ENCODE data around the gene OR2D2.
"Not testable (repeated sequence)": the region's sequence is repeated elsewhere in the genome, so short reads cannot be mapped to it uniquely, and the experiment has no call there.

The OR2D2 gene

DNA sequence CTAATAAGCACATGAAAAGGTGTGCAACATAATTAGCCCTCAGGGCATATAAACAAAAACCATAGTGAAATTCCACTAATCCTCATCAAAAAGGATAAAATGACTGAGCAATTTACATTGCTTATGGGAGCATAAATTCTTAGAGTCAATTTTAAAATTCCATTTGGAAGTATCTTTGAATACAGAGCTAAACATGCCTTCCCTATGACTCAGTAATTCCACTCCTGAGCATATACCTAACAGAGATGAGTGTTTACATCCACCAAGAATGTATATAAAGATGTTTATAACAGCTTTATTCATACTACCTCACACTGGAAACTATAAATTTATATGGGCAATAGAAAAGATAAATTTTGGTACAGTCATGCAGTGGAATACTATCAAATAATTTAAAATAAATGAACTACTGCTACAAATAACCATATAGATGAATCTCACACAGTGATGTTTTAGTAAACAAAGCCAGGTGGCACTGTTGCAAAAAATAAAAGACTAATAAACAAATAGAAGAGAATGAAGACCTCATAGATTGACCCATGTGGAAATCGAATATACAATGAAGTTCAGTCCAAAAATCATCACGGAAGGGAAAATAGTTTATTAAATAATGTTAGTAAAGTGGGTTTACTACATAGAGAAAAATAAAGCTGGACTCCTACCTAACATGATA lies 8.2 kb upstream of the OR2D2 start:
- no peaks in the 10 kb centered on the region for H3K27me3 ChIP-seq (ENCODE audit: insufficient read depth, insufficient read length)
- H3K9me3 ChIP-seq (ENCODE audit: insufficient read depth, low read length): peaks cover 9% of the 10 kb centered on the region; the same call in 1 of the 2 replicates
- H3K4me1 ChIP-seq (ENCODE audit: insufficient read depth, insufficient read length): no peaks in the 10 kb centered on the region
- TF ChIP-seq SUZ12 (IDR thresholded peaks at IDR 0.05; ENCODE audit: extremely low read depth, insufficient read depth, insufficient read length) (no peak), ZNF274 (IDR thresholded peaks at IDR 0.05; ENCODE audit: low read depth, low read length) (no peak), YY1 (IDR thresholded peaks at IDR 0.05; ENCODE audit: insufficient read depth, insufficient read length) (no peak)
- no peak overlapping the region for H3K9ac ChIP-seq (ENCODE audit: insufficient read length, low read depth)
- DNase-seq (ENCODE audit: low read depth, low spot score): no peak
- no peak overlapping the region for H3K4me3 ChIP-seq (ENCODE audit: insufficient read length, low read depth)
- no peaks in the 10 kb centered on the region for H3K36me3 ChIP-seq (ENCODE audit: insufficient read depth, insufficient read length, low read length)

DNA sequence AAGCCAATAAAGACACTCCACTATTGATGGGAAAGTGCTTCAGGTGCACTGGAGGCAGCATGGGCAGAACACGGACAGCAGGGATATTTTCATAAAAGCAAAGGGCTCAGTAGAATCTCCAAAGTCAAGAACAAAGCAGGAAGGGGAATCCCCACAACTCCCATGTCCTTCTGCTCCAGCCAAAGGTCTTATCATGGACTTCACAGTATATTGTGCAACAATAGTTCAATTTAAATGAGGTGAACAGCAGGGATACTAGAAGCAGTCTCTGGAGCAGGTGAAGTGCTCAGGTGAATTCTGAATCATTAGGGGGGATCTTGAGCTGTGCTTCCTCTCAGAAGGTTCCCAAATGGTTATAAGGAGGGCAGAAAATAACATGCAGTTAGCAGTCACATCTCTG lies 6.6 kb upstream of the OR2D2 start:
- Histone ChIP-seq H3K9ac (ENCODE audit: insufficient read length, low read depth) (no peak overlapping the region), H3K4me3 (ENCODE audit: insufficient read length, low read depth) (no peak overlapping the region), H3K9me3 (ENCODE audit: insufficient read depth, low read length) (peaks cover under 1% of the 10 kb centered on the region; the same call in 1 of the 2 replicates), H3K36me3 (ENCODE audit: insufficient read depth, insufficient read length, low read length) (no peaks in the 10 kb centered on the region), H3K27me3 (ENCODE audit: insufficient read depth, insufficient read length) (no peaks in the 10 kb centered on the region), H3K4me1 (ENCODE audit: insufficient read depth, insufficient read length) (no peaks in the 10 kb centered on the region)
- TF ChIP-seq YY1 (IDR thresholded peaks at IDR 0.05; ENCODE audit: insufficient read depth, insufficient read length) (no peak), ZNF274 (IDR thresholded peaks at IDR 0.05; ENCODE audit: low read depth, low read length) (no peak), SUZ12 (IDR thresholded peaks at IDR 0.05; ENCODE audit: extremely low read depth, insufficient read depth, insufficient read length) (no peak)
- DNase-seq (ENCODE audit: low read depth, low spot score): no peak

DNA sequence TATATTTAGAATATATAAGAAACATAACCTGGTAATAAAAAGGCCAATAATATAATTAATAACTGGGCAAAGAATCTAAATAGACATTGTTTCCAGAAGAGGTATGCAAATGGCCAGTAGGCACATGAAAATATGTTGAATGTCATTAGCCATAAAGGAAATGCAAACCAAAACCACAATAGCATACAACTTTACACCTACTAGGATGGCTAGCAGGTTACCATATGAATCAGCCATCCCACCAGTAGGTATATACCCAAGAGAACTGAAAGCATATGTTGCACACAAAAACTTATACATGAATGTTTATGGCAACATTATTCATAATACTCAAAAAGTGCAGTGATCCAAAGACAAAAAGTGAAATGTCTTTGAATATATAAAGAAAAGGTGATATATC lies 2.7 kb upstream of the OR2D2 start:
- H3K4me3 ChIP-seq (ENCODE audit: insufficient read length, low read depth): no peak overlapping the region
- no peaks in the 10 kb centered on the region for H3K4me1 ChIP-seq (ENCODE audit: insufficient read depth, insufficient read length)
- H3K9me3 ChIP-seq (ENCODE audit: insufficient read depth, low read length): no peaks in the 10 kb centered on the region
- H3K36me3 ChIP-seq (ENCODE audit: insufficient read depth, insufficient read length, low read length): no peaks in the 10 kb centered on the region
- no peaks in the 10 kb centered on the region for H3K27me3 ChIP-seq (ENCODE audit: insufficient read depth, insufficient read length)
- DNase-seq (ENCODE audit: low read depth, low spot score): no peak
- no peak for TF ChIP-seq YY1 (IDR thresholded peaks at IDR 0.05; ENCODE audit: insufficient read depth, insufficient read length)
- no peak overlapping the region for H3K9ac ChIP-seq (ENCODE audit: insufficient read length, low read depth)

DNA sequence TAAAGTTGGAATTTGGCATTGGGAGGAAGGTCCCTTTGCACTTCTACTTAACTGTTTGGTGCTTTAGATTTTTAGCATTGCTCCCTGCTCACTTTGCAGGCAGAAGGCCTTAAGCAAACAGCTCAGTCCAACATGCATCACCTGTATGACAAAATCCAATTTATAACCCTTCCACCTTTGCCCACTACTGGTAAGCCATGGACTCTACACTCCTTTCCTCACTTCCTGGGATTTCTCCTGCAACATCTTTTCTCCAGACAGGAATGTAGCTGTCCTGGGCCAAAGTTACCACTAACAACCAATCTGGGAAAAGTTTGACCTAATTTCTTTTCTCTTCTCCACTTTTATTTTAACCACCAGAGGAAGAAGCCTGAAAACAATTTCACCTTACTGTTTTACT lies 1.8 kb upstream of the OR2D2 start:
- Histone ChIP-seq H3K9me3 (ENCODE audit: insufficient read depth, low read length) (no peaks in the 10 kb centered on the region), H3K4me1 (ENCODE audit: insufficient read depth, insufficient read length) (no peaks in the 10 kb centered on the region), H3K4me3 (ENCODE audit: insufficient read length, low read depth) (no peak overlapping the region), H3K27me3 (ENCODE audit: insufficient read depth, insufficient read length) (no peaks in the 10 kb centered on the region), H3K36me3 (ENCODE audit: insufficient read depth, insufficient read length, low read length) (no peaks in the 10 kb centered on the region), H3K9ac (ENCODE audit: insufficient read length, low read depth) (no peak overlapping the region)
- DNase-seq (ENCODE audit: low read depth, low spot score): no peak
- TF ChIP-seq YY1 (IDR thresholded peaks at IDR 0.05; ENCODE audit: insufficient read depth, insufficient read length): no peak
- TF ChIP-seq SUZ12 (IDR thresholded peaks at IDR 0.05; ENCODE audit: extremely low read depth, insufficient read depth, insufficient read length): no peak
- no peak for TF ChIP-seq ZNF274 (IDR thresholded peaks at IDR 0.05; ENCODE audit: low read depth, low read length)

DNA sequence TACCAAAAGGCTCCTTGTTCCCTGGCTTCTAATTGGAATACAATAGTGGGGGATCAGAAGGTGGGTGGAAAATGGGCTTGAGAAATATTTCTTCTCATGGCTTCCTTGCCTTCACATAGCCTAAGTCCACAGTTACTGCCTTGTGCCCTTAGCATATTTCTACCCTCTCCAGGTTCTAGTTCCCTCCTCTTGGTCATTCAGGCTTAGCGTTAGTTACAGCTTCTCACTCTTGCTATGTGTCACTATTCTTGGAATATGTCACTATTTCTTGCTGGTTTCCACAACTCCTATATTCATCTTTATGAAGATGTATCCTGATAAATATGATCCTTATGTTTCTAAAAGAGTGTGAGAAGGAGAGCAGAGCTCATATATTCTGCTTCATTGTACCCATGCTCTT lies 2.5 kb downstream of the OR2D2 start:
- Histone ChIP-seq H3K4me3 (ENCODE audit: insufficient read length, low read depth) (no peak overlapping the region), H3K27me3 (ENCODE audit: insufficient read depth, insufficient read length) (no peaks in the 10 kb centered on the region), H3K36me3 (ENCODE audit: insufficient read depth, insufficient read length, low read length) (no peaks in the 10 kb centered on the region), H3K9me3 (ENCODE audit: insufficient read depth, low read length) (no peaks in the 10 kb centered on the region), H3K9ac (ENCODE audit: insufficient read length, low read depth) (no peak overlapping the region), H3K4me1 (ENCODE audit: insufficient read depth, insufficient read length) (no peaks in the 10 kb centered on the region)
- TF ChIP-seq ZNF274 (IDR thresholded peaks at IDR 0.05; ENCODE audit: low read depth, low read length) (no peak), SUZ12 (IDR thresholded peaks at IDR 0.05; ENCODE audit: extremely low read depth, insufficient read depth, insufficient read length) (no peak), YY1 (IDR thresholded peaks at IDR 0.05; ENCODE audit: insufficient read depth, insufficient read length) (no peak)
- no peak for DNase-seq (ENCODE audit: low read depth, low spot score)

DNA sequence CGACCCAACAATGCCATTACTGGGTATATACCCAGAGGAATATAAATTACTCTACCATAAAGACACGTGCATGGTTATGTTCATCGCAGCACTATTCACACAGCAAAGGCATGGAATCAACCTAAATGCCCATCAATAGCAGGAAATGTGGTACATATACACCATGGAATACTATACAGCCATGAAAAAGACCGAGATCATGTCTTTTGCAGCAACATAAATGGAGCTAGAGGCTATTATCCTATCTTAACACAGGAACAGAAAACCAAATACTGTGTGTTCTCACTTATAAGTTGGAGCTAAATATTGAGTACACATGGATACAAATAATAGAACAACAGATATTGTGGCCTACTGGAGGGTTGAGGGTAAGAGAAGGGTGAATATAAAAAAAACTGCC lies 3.5 kb downstream of the OR2D2 start:
- Histone ChIP-seq H3K4me3 (ENCODE audit: insufficient read length, low read depth) (no peak overlapping the region), H3K4me1 (ENCODE audit: insufficient read depth, insufficient read length) (no peaks in the 10 kb centered on the region), H3K9ac (ENCODE audit: insufficient read length, low read depth) (no peak overlapping the region), H3K36me3 (ENCODE audit: insufficient read depth, insufficient read length, low read length) (no peaks in the 10 kb centered on the region), H3K9me3 (ENCODE audit: insufficient read depth, low read length) (no peaks in the 10 kb centered on the region), H3K27me3 (ENCODE audit: insufficient read depth, insufficient read length) (no peaks in the 10 kb centered on the region)
- TF ChIP-seq SUZ12 (IDR thresholded peaks at IDR 0.05; ENCODE audit: extremely low read depth, insufficient read depth, insufficient read length) (no peak), YY1 (IDR thresholded peaks at IDR 0.05; ENCODE audit: insufficient read depth, insufficient read length) (no peak), ZNF274 (IDR thresholded peaks at IDR 0.05; ENCODE audit: low read depth, low read length) (no peak)
- no peak for DNase-seq (ENCODE audit: low read depth, low spot score)

DNA sequence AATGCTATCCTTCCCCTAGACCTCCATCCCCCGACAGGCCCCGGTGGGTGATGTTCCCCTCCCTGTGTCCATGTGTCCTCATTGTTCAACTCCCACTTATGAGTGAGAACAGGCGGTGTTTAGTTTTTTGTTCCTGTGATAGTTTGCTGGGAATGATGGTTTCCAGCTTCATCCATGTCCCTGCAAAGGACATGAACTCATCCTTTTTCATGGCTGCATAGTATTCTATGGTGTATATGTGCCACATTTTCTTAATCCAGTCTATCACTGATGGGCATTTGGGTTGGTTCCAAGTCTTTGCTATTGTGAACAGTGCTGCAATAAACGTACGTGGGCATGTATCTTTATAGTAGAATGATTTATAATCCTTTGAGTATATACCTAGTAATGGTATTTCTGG lies 4.6 kb downstream of the OR2D2 start:
- H3K36me3 ChIP-seq (ENCODE audit: insufficient read depth, insufficient read length, low read length); H3K4me1 ChIP-seq (ENCODE audit: insufficient read depth, insufficient read length); H3K9me3 ChIP-seq (ENCODE audit: insufficient read depth, low read length); DNase-seq (ENCODE audit: low read depth, low spot score); H3K4me3 ChIP-seq (ENCODE audit: insufficient read length, low read depth); H3K27me3 ChIP-seq (ENCODE audit: insufficient read depth, insufficient read length); H3K9ac ChIP-seq (ENCODE audit: insufficient read length, low read depth): not testable (repeated sequence)

DNA sequence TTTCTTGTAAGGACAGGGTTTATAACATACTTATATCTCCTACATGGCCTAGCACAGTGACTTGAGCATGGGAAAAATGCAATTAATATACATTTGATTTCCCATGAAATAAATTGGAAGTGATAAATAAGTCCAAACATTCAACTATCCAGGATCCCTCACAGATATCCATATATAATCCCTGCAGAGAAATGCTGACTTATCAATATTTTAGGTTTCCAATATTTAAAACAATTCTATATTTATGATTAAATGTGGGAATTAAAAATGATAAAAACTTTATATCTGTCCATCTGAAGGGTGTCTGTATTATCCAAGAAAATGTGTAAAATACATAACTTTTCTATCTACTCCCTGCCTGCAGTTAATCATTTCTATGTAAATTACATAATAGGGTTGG lies 9.5 kb downstream of the OR2D2 start:
- no peaks in the 10 kb centered on the region for H3K9me3 ChIP-seq (ENCODE audit: insufficient read depth, low read length)
- H3K4me1 ChIP-seq (ENCODE audit: insufficient read depth, insufficient read length): no peaks in the 10 kb centered on the region
- TF ChIP-seq SUZ12 (IDR thresholded peaks at IDR 0.05; ENCODE audit: extremely low read depth, insufficient read depth, insufficient read length): no peak
- TF ChIP-seq YY1 (IDR thresholded peaks at IDR 0.05; ENCODE audit: insufficient read depth, insufficient read length): no peak
- TF ChIP-seq ZNF274 (IDR thresholded peaks at IDR 0.05; ENCODE audit: low read depth, low read length): no peak
- H3K4me3 ChIP-seq (ENCODE audit: insufficient read length, low read depth): no peak overlapping the region
- DNase-seq (ENCODE audit: low read depth, low spot score): no peak
- no peaks in the 10 kb centered on the region for H3K36me3 ChIP-seq (ENCODE audit: insufficient read depth, insufficient read length, low read length)
- no peak overlapping the region for H3K9ac ChIP-seq (ENCODE audit: insufficient read length, low read depth)
- no peaks in the 10 kb centered on the region for H3K27me3 ChIP-seq (ENCODE audit: insufficient read depth, insufficient read length)

All from NT2/D1 (cell line).